ENCODE measurements around the gene PLA2G6. TPM values are rescaled to one million over a fixed set of nuclear protein-coding genes. Genes with fewer than 3 reads are reported as not detected.
A peak's percentile ranks its signal among the peaks of the same experiment; 100 is the strongest.

The PLA2G6 gene
- total and polyA plus RNA-seq, 2 of the 13 experiments (the other 11 are each of a cell fraction or from before 2014, with no cell fraction given): 4.8 to 11.5 TPM

DNA sequence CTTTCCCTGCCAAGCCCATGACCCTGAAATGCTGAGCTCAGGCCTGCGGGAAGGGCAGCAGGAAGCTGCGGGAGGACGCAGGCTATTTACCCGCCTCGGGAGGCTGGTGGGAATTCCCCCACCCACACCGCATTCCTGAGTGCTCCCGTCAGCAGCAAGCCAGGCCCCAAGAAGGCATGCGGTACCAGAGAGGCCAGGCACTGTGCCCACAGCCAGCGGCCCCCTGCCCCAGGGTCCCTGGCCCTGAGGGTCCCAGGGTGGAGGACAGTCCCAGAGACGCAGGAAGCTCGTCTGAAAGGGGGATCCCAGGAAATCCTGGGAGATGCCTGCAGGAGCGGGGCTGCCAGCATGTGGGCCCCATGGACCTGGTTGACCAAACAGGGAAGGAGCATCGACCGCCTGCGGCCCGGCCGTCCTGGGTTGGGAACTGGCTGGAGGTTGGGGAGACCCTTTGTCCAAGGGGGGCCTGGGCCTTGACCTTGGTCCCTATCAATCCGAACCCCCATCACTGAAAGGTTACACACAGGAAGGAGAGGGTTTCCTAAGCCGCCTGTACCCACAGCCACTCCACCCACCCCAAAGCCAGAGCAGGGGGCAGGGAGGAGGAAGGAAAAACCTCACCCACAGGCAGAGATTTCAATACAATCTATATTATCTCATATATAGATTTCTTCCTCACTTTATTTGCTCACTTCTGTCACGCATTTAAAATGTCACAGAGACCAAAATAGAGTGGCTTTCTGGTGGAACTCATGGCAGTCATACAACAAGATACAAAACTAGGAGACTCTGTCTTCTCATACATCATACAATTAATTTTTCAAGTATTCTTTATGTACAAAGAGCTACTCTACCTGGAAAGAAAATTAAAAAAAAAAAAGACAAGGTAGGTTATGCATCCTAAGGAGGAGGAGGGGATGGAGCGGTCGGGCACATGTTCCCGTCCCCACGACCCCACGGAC is 37.3 kb upstream of the PLA2G6 start (continued):
- TF ChIP-seq KLF16 (CRISPR knock-in tag; IDR thresholded peaks at IDR 0.05): peak in 1 of 2 experiments; percentile 65; a peak in 1 of 4 replicates
- peak; percentile 100 for TF ChIP-seq NFKBIZ (CRISPR knock-in tag; IDR thresholded peaks at IDR 0.05)
- peak; percentile 98 for TF ChIP-seq TEAD3 (CRISPR knock-in tag; optimal IDR thresholded peaks at IDR 0.05; ENCODE audit: borderline replicate concordance)
- peak; percentile 47; the same call in 1 of the 2 replicates for TF ChIP-seq ZKSCAN8 (CRISPR knock-in tag; IDR thresholded peaks at IDR 0.05; ENCODE audit: borderline replicate concordance)
- peak; percentile 69 for TF ChIP-seq YEATS4 (CRISPR knock-in tag; IDR thresholded peaks at IDR 0.05; ENCODE audit: borderline replicate concordance)
- TF ChIP-seq ZNF670 (CRISPR knock-in tag; IDR thresholded peaks at IDR 0.05; ENCODE audit: borderline replicate concordance): peak; percentile 87; the same call in 1 of the 2 replicates
- no peak for TF ChIP-seq ZNF7 (CRISPR knock-in tag; IDR thresholded peaks at IDR 0.05)
- peak; percentile 60; the same call in 1 of the 2 replicates for TF ChIP-seq SP4 (CRISPR knock-in tag; IDR thresholded peaks at IDR 0.05)
- TF ChIP-seq ZMYM4 (CRISPR knock-in tag; IDR thresholded peaks at IDR 0.05): peak; percentile 42; the same call in 1 of the 2 replicates
- TF ChIP-seq FOXC1 (CRISPR knock-in tag; IDR thresholded peaks at IDR 0.05; ENCODE audit: borderline replicate concordance): peak; percentile 73; the same call in 1 of the 2 replicates
- 0 out of 2 replicates have a peak, but pooled peaks have one; percentile 42 for TF ChIP-seq ZNF557 (CRISPR knock-in tag; IDR thresholded peaks at IDR 0.05)
- TF ChIP-seq XBP1 (CRISPR knock-in tag; IDR thresholded peaks at IDR 0.05): peak; percentile 21; the same call in 1 of the 2 replicates
- no peak for TF ChIP-seq FLYWCH1 (CRISPR knock-in tag; IDR thresholded peaks at IDR 0.05)
- TF ChIP-seq RNF2 (conservative IDR thresholded peaks at IDR 0.05; ENCODE audit: low read depth): peak; percentile 65; the same call in 1 of the 2 replicates
- TF ChIP-seq NR2F6 (IDR thresholded peaks at IDR 0.05): no peak
- TF ChIP-seq NR2F6 (CRISPR knock-in tag; IDR thresholded peaks at IDR 0.05): peak; percentile 53
- TF ChIP-seq SRF (IDR thresholded peaks at IDR 0.05; ENCODE audit: low read depth, low read length): no peak
- TF ChIP-seq MYNN (CRISPR knock-in tag; IDR thresholded peaks at IDR 0.05; ENCODE audit: low read depth): no peak
- peak; percentile 84 for TF ChIP-seq AGO1 (IDR thresholded peaks at IDR 0.05; ENCODE audit: low read depth, low read length, poor library complexity, severe bottlenecking)
- peak; percentile 91 for TF ChIP-seq ZBTB38 (CRISPR knock-in tag; IDR thresholded peaks at IDR 0.05)
- 0 out of 2 replicates have a peak, but pooled peaks have one; percentile 10 for TF ChIP-seq ZNF652 (CRISPR knock-in tag; IDR thresholded peaks at IDR 0.05; ENCODE audit: borderline replicate concordance, low read depth)
- TF ChIP-seq ZNF232 (CRISPR knock-in tag; IDR thresholded peaks at IDR 0.05; ENCODE audit: borderline replicate concordance): peak; percentile 84; the same call in 1 of the 2 replicates
- TF ChIP-seq, protein P1, sequence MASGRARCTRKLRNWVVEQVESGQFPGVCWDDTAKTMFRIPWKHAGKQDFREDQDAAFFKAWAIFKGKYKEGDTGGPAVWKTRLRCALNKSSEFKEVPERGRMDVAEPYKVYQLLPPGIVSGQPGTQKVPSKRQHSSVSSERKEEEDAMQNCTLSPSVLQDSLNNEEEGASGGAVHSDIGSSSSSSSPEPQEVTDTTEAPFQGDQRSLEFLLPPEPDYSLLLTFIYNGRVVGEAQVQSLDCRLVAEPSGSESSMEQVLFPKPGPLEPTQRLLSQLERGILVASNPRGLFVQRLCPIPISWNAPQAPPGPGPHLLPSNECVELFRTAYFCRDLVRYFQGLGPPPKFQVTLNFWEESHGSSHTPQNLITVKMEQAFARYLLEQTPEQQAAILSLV (CRISPR knock-in tag; IDR thresholded peaks at IDR 0.05; ENCODE audit: borderline replicate concordance): peak; percentile 84; the same call in 1 of the 2 replicates
- no peak for TF ChIP-seq ATF7 (IDR thresholded peaks at IDR 0.05)
- peak; percentile 92 for TF ChIP-seq ATF7 (CRISPR knock-in tag; IDR thresholded peaks at IDR 0.05)
- TF ChIP-seq ZNF501 (CRISPR knock-in tag; IDR thresholded peaks at IDR 0.05): peak; percentile 70
- peak; percentile 89 for TF ChIP-seq SPEN (CRISPR knock-in tag; IDR thresholded peaks at IDR 0.05; ENCODE audit: low read depth)
- no peak for TF ChIP-seq HNF4G (IDR thresholded peaks at IDR 0.05; ENCODE audit: borderline replicate concordance, low read depth, low read length)
- TF ChIP-seq HNF4G (CRISPR knock-in tag; IDR thresholded peaks at IDR 0.05; ENCODE audit: borderline replicate concordance, low read depth): 0 out of 2 replicates have a peak, but pooled peaks have one; percentile 49
- TF ChIP-seq JUNB (CRISPR knock-in tag; IDR thresholded peaks at IDR 0.05; ENCODE audit: borderline replicate concordance): peak; percentile 83; the same call in 1 of the 2 replicates
- 0 out of 2 replicates have a peak, but pooled peaks have one; percentile 76 for TF ChIP-seq MZF1 (CRISPR knock-in tag; IDR thresholded peaks at IDR 0.05; ENCODE audit: borderline replicate concordance)
